Cardiac muscle cell (in vitro differentiated cells and primary cell): ENCODE data around the gene CGNL1. TPM values are rescaled to one million over a fixed set of nuclear protein-coding genes. Genes with fewer than 3 reads are reported as not detected.

ENCODE experiments used
- DNase-seq, 2 donors: peaks; one replicate each; pipeline versions ENCODE4 v3.0.0 to v3.0.0-alpha.2; 2010 to 2017; ENCODE audit warnings: low read depth in 1 of 2, low spot score in 1 of 2
- H3K27ac ChIP-seq: fragments of 200-600 bp; sonication (generic); 2 replicates; pipeline ENCODE4 v1.5.1; 2016
- H3K27me3 ChIP-seq: fragments of 200-600 bp; sonication (generic); 2 replicates; pipeline ENCODE4 v1.6.0; 2016; ENCODE audit warnings: control low read depth
- H3K36me3 ChIP-seq: fragments of 200-600 bp; sonication (generic); 2 replicates; pipeline ENCODE4 v1.5.1; 2016; ENCODE audit warnings: control low read depth
- H3K4me1 ChIP-seq: fragments of 200-600 bp; sonication (generic); 2 replicates; pipeline ENCODE4 v1.8.1; 2017; ENCODE audit warnings: low read depth, mild to moderate bottlenecking, mixed run types
- H3K4me3 ChIP-seq: fragments of 200-600 bp; sonication (generic); 2 replicates; pipeline ENCODE4 v1.5.1; 2016; ENCODE audit warnings: mild to moderate bottlenecking
- H3K9me3 ChIP-seq: fragments of 200-600 bp; sonication (generic); 2 replicates; pipeline ENCODE4 v1.5.1; 2017; ENCODE audit warnings: low read depth, mild to moderate bottlenecking, control low read depth
- CTCF ChIP-seq: IDR thresholded peaks from 2 replicates; pipeline ENCODE4 v1.5.1; 2012; ENCODE audit warnings: low read depth, mild to moderate bottlenecking, low read length
- polyA plus RNA-seq: library from polyadenylated mRNA; unstranded; fragments of >200 nt; fragmentation: Nextera tagmentation; extraction: Ambion mirVana; gene quantifications from 2 replicates; pipeline ENCODE4 v1.2.1, GENCODE V29; 2016
- total RNA-seq: library from RNA; depleted of rRNA; stranded (reverse); fragments of >200 nt; gene quantifications from 2 replicates; pipeline ENCODE4 v1.2.3, GENCODE V29; 2016

Gene CGNL1
- total and polyA plus RNA-seq, 2 experiments from 2014 or later, result 62.9 to 134 TPM

- no peak for TF ChIP-seq CTCF
- H3K36me3 ChIP-seq, result no peaks in the 10 kb centered on the region
- H3K27ac ChIP-seq, result peak overlapping the region; percentile 94
Measured at GRCh38 chr15:57598346-57598745, 222.0 kb downstream of the CGNL1 start.

GRCh38 chr15:57599296-57599810, 223.0 kb downstream of the CGNL1 start:
- TF ChIP-seq CTCF, result no peak
- Histone ChIP-seq H3K36me3 (peaks cover 6% of the 10 kb centered on the region), H3K4me3 (no peak overlapping the region), H3K4me1 (peaks cover 66% of the 10 kb centered on the region), H3K27me3 (no peaks in the 10 kb centered on the region), H3K9me3 (no peaks in the 10 kb centered on the region), H3K27ac (peak overlapping the region; percentile 94)
- DNase-seq, result no peak

More at GRCh38 chr15:57598346-57598745, 222.0 kb downstream of the CGNL1 start:
- no peak for DNase-seq
- peaks cover 74% of the 10 kb centered on the region for H3K4me1 ChIP-seq
- H3K4me3 ChIP-seq, result no peak overlapping the region
- H3K9me3 ChIP-seq, result no peaks in the 10 kb centered on the region
- H3K27me3 ChIP-seq, result no peaks in the 10 kb centered on the region

- no peak overlapping the region for H3K4me3 ChIP-seq
- TF ChIP-seq CTCF, result no peak
Measured at GRCh38 chr15:57600197-57600596, 223.9 kb downstream of the CGNL1 start.

More at GRCh38 chr15:57600197-57600596, 223.9 kb downstream of the CGNL1 start:
- H3K9me3 ChIP-seq, result no peaks in the 10 kb centered on the region
- no peaks in the 10 kb centered on the region for H3K27me3 ChIP-seq
- no peak for DNase-seq
- H3K36me3 ChIP-seq, result peaks cover 14% of the 10 kb centered on the region
- peaks cover 63% of the 10 kb centered on the region for H3K4me1 ChIP-seq
- H3K27ac ChIP-seq, result no peak overlapping the region

Other genes starting within 250 kb of the CGNL1 start
- gene MYZAP, start 215.4 kb downstream of the CGNL1 start, total RNA-seq, result 103 and 143 TPM in 2 replicates
- 175 and 230 TPM in 2 replicates for gene MYZAP, start 215.4 kb downstream of the CGNL1 start, polyA plus RNA-seq